CD4-positive, alpha-beta T cell treated with Interferon gamma for 1 hour (primary cell): ENCODE results near the gene CALN1.

Experiments used
- DNase-seq: peaks from one replicate; pipeline ENCODE4 v3.0.0-alpha.2; 2020

CALN1 gene

DNA sequence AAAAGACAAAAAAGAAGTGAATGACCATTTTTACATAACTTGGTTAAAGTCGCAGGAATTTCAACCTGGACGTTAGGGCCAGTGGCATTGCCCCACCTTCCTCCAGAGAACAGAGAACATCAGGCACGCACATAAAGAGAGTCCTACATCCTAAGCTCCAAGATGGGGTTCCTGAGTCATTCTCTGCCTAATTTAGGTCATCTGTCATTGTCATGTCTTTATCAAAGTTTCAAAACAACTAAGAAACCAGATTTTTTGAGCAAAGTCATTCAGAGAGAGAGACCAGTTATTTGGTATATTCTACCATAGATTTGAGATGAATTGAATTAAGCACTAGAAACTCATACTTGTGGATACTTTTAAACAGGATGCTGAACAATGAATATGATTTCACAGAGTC is 241.7 kb downstream of the CALN1 start:
- no peak for DNase-seq

GRCh38 chr7:72163271-72163670 is 248.9 kb downstream of the CALN1 start:
- no peak for DNase-seq

DNA sequence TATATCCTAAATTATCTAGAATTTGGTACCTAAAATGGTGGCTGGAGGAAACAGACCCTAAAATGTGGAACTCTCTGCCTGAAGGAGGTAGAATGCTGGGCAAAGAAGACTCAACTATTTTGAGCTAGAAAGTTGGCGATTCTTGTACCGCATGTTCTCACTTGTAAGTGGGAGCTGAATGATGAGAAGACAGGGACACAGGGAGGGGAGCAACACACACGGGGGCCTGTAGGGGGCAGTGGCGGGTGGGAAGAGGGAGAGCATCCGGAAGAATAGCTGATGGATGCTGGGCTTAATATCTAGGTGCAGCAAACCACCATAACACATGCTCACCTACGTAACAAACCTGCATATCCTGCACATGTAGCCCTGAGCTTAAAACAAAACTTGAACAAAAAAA is 250.6 kb downstream of the CALN1 start:
- DNase-seq: no peak

GRCh38 chr7:72159911-72160310 is 252.2 kb downstream of the CALN1 start:
- no peak for DNase-seq

DNA sequence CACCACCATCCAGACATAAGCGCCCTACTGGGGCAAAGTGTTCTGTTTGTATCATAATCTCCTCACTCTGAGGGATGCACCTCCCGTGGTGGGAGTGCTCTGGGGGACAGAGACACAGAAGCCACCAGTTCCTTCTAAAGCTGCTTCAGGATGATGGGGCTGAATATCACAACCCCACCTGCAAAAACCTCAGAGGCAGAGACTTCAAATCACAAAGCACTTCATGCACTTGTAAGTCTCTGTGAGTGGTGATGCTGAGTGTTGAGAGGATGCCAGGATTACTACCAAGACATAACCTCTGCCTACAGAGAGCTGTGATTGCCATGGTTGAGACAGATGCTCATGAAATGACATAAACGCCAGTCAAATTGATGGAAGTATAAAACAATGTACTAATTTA is 255.5 kb downstream of the CALN1 start:
- no peak for DNase-seq

DNA sequence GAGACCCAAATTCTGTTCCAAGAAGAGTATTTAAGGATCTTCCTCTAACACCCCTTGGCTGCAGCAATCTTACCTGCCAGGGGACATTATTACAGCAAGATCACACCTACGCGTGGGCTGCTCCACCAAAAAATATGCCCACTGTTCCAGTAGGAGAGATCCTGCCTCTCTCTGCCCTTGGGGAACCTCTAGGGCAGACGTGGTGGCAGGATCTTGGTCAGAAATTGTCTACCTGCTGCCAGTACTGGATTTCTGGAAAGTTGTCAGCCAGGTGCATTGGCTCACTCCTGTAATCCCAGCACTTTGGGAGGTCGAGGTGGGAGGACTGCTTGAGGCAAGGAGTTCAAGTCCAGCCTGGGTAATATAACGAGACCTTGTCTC is 259.0 kb downstream of the CALN1 start:
- no peak for DNase-seq

- no peak for DNase-seq
Observed at GRCh38 chr7:72152161-72153131, 259.7 kb downstream of the CALN1 start.

GRCh38 chr7:72140566-72140965 is 271.6 kb downstream of the CALN1 start:
- DNase-seq: no peak

GRCh38 chr7:72127136-72127535 is 285.0 kb downstream of the CALN1 start:
- DNase-seq: no peak

DNA sequence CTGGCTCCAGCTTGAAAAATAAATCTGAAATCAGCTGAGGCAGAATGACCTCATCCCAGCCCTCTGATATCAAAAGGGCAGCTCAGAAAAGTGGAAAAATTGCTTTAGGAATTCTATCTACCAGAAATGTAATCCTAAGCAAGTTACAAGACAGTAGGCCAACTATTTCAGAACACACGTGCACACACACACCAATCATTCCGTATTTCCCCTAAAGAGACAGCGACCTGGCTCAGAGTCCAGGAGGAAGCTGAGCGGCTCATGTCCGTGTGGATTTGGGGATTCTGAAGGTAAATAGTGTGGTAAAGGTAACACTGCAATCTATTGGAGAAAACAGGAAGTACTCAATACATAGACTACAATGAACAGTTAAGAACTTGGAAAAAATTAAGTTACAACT is 288.2 kb downstream of the CALN1 start:
- DNase-seq: no peak

DNA sequence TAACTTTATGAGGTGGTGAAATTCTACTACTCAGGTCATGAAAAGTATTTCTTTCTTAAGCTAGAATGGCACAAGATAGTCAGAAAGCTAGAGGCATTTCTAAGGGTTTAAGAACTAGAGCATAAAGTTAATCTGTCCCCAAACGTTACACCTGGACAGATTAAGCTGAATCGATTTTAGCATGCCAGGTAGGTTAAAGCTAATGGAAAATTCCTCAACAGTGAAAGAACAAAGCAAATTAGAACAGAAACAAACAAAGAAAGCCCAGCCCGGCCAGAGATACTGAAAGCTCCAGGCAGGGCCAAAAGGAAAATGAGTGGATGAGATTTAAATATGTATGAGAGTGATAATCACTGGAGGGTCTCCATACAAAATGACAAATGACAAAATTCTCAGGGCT is 293.8 kb downstream of the CALN1 start:
- no peak for DNase-seq

GRCh38 chr7:72114129-72114528 is 298.0 kb downstream of the CALN1 start:
- DNase-seq: no peak

GRCh38 chr7:72112992-72113391 is 299.1 kb downstream of the CALN1 start:
- DNase-seq: no peak

GRCh38 chr7:72112530-72112929 is 299.6 kb downstream of the CALN1 start:
- no peak for DNase-seq

DNA sequence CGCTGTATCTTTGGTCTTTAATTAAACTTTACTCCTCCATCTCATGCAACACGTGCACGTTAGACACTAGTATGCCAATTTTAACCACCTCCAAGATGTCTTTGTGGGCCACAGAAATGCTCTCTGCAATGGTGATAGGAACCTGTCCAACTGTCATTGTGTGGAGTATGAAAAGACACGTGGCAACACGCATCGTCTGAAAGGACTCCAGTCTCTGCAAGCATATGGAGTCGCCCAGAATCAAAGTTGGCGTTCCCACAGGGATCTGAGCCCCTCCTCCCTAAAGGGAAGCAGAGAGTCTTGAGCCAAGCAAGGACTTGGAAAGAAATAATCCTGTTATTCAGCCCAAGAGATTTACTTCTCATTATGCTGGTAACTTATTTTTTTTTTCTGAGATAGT is 301.1 kb downstream of the CALN1 start:
- DNase-seq: no peak

DNA sequence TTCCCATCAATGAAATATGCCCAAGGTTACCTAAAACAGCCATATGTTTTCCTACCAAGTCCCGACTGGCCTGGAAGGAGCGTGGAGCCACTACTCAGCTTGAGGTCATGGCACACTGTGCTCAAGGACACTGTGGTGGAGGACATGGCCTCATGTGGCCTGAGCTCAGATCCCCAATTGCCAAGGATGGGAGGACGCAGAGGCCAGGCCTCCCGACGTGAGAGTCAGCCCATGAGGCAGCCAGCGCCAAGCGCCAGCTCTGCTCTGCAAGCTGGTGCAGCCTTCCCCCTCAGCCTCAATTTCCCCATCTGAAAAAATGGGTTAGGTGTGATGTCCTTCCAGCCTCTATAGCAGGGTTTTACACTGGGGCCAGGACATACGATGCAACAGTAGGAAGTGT is 302.6 kb downstream of the CALN1 start:
- DNase-seq: no peak

DNA sequence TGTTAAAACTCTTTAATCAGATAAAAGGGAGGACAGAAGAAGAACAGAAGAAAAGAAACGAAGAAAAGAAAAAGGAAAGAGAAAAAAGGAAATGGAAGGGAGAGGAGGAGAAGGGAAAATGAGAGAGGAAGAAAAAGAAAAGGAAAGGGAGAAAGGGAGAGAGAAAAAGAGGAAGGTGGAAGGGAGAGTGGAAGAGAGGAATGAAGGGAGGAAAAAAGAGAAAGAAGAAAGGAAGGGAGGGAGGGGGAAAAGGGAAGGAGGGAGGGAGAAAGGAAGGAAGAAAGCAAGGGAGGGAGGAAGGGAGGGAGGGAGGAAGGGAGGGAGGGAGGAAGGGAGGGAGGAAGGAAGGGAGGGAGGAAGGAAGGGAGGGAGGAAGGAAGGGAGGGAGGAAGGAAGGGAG is 305.7 kb downstream of the CALN1 start:
- no peak for DNase-seq

DNA sequence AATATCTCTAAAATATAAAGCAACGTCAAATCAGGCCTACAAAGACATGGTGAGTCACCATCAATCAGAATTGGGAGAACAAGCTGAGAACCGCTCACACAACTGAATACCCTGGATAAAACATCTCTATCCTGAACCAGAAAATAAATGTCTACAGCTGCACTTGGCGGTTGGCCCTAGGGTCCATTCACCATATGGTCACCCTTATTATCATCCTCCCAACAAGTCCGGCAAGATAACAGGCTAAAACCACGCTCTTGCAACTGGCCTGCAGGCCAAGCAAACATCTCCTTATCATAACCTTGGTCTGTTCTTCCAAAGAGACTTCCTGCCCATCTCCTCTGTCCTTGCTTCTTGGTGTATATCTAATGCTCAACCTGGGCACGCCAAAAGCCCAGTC is 310.7 kb downstream of the CALN1 start:
- DNase-seq: no peak

GRCh38 chr7:72099784-72100183 is 312.4 kb downstream of the CALN1 start:
- DNase-seq: no peak

GRCh38 chr7:72098807-72099580 is 313.1 kb downstream of the CALN1 start:
- no peak for DNase-seq

GRCh38 chr7:72097226-72097625 is 314.9 kb downstream of the CALN1 start:
- DNase-seq: no peak

GRCh38 chr7:72092769-72093168 is 319.4 kb downstream of the CALN1 start:
- no peak for DNase-seq

- no peak for DNase-seq
Observed at GRCh38 chr7:72087926-72088325, 324.2 kb downstream of the CALN1 start.

- DNase-seq: no peak
Observed at GRCh38 chr7:72080865-72081510, 331.1 kb downstream of the CALN1 start.
